ENCODE measurements around the gene SMIM14.

SMIM14 gene

GRCh38 chr4:39596971-39597370 lies 41.7 kb downstream of the SMIM14 start:
- no peak overlapping the region for H3K4me3 ChIP-seq (ENCODE audit: low read depth, low read length)
- no peak for TF ChIP-seq CTCF (IDR thresholded peaks at IDR 0.05; ENCODE audit: low read depth, low read length, missing control alignments)
- no peak for DNase-seq (ENCODE audit: low read depth)

- no peak overlapping the region for H3K4me3 ChIP-seq (ENCODE audit: low read depth, low read length)
- DNase-seq (ENCODE audit: low read depth) = no peak
- no peak for TF ChIP-seq CTCF (IDR thresholded peaks at IDR 0.05; ENCODE audit: low read depth, low read length, missing control alignments)
Measured at GRCh38 chr4:39591290-39591689, 47.4 kb downstream of the SMIM14 start.

GRCh38 chr4:39587881-39588280 lies 50.8 kb downstream of the SMIM14 start:
- no peak for TF ChIP-seq CTCF (IDR thresholded peaks at IDR 0.05; ENCODE audit: low read depth, low read length, missing control alignments)
- H3K4me3 ChIP-seq (ENCODE audit: low read depth, low read length) = no peak overlapping the region
- no peak for DNase-seq (ENCODE audit: low read depth)

- no peak for TF ChIP-seq CTCF (IDR thresholded peaks at IDR 0.05; ENCODE audit: low read depth, low read length, missing control alignments)
- no peak overlapping the region for H3K4me3 ChIP-seq (ENCODE audit: low read depth, low read length)
- DNase-seq (ENCODE audit: low read depth) = no peak
Measured at GRCh38 chr4:39574946-39575345, 63.7 kb downstream of the SMIM14 start.

GRCh38 chr4:39571504-39571903 lies 67.2 kb downstream of the SMIM14 start:
- TF ChIP-seq CTCF (IDR thresholded peaks at IDR 0.05; ENCODE audit: low read depth, low read length, missing control alignments) = no peak
- H3K4me3 ChIP-seq (ENCODE audit: low read depth, low read length) = no peak overlapping the region

GRCh38 chr4:39571054-39571453 lies 67.6 kb downstream of the SMIM14 start:
- no peak for DNase-seq (ENCODE audit: low read depth)

More at GRCh38 chr4:39571504-39571903, 67.2 kb downstream of the SMIM14 start:
- DNase-seq (ENCODE audit: low read depth) = no peak

More at GRCh38 chr4:39571054-39571453, 67.6 kb downstream of the SMIM14 start:
- no peak for TF ChIP-seq CTCF (IDR thresholded peaks at IDR 0.05; ENCODE audit: low read depth, low read length, missing control alignments)
- no peak overlapping the region for H3K4me3 ChIP-seq (ENCODE audit: low read depth, low read length)

All from GM12864 (cell line).